GM21619 (cell line): ENCODE measurements around the gene LRRN4.
"Not testable (repeated sequence)": the region's sequence is repeated elsewhere in the genome, so short reads cannot be mapped to it uniquely, and the experiment has no call there.

ENCODE experiments used
- ATAC-seq: cut with Tn5 transposase; IDR thresholded peaks from one replicate; pipeline ENCODE4 v1.9.1; 2021; ENCODE audit not compliant: unreplicated experiment

Gene LRRN4

DNA sequence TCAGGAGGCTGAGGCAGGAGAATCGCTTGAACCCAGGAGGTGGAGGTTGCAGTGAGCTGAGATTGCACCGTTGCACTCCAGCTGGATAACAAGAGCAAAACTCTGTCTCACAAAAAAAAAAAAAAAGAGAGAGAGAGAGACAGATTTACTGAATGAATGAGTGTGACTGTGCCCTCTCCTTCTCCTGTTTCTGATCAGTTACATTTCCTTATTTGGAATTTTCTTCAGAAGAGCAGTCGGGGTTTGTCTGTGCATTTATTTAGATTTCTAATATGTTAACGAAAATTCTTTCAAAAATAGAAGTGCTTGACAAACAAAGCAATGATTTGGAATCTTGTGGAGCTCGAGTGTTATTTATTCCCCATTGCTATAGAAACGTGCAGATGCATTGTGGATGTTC lies 6.4 kb upstream of the LRRN4 start:
- ATAC-seq, result no peak

DNA sequence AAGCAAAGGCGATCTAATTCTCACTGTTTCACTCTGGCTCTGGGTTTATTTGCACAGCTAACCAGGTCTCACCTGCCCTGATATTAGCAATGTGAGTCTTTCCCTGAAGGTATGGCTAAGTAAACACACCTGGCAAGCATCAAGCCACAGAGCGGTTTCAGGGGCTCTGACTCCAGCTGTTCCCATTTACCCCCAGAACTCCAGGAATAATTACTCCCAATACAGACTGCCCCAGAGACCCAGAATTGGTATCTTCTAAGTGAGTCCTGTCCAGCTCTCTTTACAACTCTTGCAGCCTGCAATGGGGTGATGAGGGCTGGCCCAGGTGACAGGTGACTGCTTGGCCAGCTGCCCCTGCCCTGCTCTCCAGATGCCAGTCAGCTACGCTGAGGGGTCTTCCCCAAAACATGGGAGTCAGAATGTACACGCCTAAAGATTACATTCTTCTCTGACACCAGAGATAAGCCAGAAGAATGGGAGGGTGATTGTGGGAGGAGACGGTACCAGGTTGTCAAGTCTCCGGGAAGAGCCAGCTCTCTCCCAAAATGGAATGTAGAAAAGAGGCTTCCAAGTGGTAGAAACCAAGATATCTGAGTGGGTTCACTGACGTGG lies 4.9 kb upstream of the LRRN4 start:
- no peak for ATAC-seq

DNA sequence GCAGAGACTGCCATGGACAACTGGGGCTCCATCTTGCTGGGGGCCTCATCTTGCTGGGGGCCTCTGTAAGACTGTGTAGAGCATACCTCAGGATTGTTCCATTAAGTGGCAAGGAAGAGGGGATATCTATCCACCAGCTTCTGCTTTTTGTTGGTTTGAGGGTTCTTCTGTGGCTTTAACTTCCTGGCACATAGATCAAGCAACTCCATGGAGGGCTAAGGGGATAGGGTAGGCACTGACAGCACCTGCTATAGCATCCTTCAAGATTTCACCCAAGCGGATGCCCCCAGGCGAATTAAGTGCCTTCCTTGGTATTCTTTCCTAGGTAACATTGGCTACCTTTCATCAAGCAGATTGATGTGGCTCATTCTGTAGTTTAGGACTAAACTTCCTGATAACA lies 3.8 kb upstream of the LRRN4 start:
- no peak for ATAC-seq

DNA sequence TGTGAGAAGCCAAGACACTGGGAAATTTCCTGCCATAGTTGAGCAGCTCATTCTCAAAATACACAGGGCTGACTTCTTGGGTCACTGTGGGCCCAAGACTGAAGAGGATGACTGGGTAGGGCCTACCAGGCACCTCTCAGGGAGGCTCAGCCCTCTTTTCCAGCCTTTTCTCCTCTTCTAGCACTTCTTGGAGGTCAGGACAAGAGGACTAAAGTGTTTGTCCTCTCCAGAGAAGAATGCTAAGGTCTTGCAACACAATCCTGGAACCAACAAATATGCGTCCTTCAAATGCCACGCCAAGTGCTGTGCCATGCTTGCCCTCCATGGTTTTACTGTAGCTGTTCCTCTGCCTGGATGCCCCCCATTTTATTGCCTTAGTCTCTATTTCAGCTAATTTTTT lies 3.3 kb upstream of the LRRN4 start:
- no peak for ATAC-seq

DNA sequence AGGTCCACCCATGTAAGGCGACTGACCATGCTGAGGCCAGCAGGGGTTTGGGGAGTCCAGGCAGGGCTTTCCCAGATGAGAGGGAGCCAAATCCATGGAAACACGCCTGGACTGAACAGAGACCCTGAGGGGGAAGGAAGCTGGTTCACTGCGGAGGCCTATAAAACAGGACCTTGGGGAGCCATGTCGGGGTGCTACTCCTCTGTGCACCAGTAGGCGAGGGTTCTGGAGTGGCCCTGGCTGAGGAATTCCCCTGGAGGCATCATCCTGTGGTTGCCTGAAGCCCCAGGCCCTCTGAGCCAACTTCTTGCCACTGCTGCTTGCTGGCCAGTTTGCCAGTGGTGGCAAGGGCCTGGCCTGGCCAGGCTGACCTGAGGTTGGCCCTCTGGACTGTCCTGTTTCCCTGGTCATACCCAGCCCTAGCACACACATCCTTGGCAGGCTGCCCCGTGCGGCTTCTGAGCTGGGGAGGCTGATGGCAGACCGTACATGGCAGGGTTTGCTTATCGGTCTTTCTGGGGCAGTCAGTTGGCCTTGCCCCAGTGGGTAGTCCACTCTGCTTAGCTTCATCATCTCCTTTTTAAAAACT lies 2.2 kb upstream of the LRRN4 start:
- ATAC-seq, result no peak

DNA sequence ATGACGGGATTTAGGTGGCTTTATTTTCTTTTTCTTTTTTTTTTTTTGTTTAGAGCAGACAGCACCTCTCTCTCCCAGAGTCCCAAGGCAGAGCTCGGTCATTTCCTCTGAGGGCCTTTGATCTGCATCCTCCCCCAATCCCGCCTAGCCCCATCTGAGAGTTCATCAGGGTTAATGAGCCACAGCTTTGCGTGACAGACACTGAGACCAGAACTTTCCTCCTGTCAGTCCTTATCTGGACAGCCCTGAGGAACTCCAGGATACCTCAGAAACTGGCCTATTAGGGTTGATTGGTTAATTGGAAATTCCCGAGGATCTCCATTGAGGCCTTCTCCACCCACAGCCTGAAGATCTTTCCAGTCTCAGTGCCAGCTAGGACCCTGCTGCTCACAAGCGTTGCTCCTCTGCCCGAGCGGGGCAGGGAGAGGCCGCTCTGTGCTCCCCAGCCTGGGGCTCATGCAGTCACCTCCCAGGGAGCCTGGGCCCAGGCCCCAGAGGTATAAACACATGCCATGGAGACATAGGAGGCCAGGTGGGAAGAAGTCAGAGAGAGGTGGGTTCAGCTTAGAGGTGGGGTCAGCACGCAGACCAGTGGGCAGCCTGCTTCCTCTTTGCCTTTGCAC lies 1.4 kb upstream of the LRRN4 start:
- ATAC-seq, result no peak

DNA sequence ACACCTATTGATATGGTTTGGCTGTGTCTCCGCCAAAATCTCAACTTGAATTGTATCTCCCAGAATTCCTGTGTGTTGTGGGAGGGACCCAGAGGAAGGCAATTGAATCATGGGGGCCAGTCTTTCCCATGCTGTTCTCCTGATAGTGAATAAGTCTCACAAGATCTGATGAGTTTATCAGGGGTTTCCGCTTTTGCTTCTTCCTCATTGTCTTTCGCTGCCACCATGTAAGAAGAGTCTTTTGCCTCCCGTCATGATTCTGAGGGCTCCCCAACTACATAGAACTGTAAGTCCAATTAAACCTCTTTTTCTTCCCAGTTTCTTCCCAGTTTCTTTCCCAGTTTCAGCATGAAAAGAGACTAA lies 810 bp upstream of the LRRN4 start:
- ATAC-seq, result not testable (repeated sequence)

DNA sequence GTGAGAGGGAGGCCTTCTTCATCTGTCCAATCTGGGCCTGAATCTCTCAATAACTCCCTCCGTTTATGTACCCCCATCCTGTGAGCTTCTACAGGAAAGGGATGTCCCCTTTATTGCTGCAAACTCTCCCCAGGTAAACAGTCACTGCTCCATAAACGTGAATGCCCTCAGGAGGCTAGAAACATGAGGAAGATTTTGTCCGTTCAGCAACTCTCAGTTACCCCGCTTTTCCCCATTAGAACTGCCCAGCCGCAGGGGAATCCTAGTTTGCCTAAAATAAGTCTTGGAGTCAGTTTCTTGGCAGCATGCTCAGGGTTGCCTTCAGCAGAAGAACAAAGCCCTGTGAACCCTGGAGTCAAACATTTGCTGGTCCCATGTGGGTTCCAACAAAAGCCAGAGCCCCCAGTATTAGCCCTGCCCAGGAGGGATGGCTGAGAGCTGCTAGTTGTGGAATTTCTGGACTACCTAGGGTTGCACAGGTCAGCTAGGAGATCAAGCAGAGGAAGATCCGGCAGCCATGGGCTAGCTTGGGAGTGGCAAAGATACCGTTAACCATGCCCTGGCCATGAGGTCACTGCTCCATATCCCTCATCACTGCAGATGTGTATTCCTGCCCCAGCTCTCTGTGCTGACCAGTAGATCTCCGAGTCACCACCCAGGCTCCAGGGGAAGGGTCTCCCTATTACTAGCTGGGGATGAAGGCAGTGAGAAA lies 640 bp downstream of the LRRN4 start:
- no peak for ATAC-seq

DNA sequence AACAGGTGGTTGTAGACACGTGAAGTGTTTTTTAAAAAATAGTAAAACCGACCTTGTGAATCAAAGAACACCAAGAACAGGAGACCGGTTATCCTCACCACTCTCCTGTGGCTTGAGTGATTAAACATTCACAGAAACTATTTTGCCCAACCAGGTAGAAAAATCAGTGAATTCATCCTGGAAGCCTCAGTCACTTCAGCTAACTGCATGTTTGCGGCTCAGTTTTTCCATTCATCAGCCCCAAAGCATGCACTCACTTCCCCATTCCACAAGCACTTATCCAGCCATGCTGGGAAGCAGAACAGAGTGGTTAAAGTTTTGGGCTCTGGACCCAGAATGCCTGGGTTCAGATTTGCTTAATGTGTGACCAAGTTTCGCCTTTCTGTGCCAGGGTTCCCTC lies 2.4 kb downstream of the LRRN4 start:
- no peak for ATAC-seq

DNA sequence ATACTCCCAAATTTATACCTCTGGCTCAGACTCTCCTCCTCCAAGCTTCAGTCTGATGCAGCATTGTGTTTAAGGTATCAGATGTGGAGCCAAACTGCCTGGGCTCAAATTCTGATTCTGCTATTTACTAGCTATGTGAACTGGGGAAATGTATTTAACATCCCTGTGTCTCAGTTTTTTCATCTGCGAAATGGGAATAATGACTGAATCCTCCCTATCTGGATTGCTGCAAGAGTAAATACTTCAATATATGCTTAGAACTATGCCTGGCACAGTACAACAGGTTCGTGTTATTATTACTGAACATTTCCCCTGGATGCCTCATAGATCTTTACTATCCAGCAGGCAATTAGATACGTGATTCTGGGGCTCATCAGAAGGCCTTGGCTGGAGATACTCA lies 5.5 kb downstream of the LRRN4 start:
- no peak for ATAC-seq

DNA sequence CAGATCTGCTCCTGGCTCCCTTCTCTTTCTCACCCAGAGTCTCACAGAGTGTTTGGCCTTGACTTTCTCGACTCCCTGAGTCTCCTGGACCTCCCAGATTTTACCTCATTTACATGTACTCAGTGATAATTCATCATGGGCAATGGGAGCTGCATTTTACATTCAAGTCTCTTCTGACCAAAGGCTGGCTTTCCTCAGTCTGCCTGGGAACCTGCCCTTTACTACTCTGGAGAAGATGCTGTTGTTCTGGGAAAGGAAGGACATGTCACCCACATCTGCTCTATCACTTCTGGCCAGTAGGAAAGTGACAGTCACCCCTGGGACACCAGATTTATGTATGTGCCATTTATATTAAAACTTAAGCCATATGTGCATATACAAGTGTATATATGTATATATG lies 7.4 kb downstream of the LRRN4 start:
- ATAC-seq, result no peak

DNA sequence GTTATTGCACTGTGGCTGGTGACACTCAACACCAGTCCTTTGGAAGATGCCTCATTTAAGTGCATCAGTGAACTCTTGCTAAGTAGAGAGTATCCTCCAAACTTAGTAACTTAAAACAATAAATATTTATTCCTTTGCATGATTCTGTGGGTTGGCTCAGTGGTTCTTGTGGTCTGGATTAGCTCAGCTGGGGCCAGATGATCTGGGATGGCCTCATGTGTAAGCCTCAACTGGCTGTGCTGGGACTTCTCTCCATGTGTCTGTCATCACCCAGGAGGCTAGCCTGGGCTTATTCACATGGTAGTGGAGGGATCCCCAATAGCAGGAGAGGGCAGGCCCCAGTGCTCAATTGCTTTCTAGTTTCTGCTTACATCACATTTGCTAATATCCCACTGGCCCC lies 8.3 kb downstream of the LRRN4 start:
- no peak for ATAC-seq

DNA sequence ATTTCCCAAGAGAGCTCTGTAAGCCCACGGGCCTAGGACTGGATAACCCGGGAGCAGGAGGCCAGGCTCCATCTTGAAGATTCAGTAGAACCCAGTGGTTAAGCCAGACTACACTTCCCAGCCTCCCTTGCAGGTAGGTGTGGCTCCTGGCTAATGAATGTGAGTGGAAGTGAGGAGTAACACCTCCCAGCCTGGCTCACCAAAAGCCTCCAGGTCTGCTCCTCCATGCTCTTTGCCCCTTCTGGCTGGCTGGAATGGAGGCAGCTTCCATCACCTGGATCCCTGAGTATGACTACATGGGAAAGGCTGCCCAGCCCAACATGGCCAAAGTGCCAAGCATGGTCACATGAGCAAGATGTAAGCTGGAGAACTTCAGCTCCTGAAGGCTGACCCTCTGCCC lies 9.7 kb downstream of the LRRN4 start:
- no peak for ATAC-seq

DNA sequence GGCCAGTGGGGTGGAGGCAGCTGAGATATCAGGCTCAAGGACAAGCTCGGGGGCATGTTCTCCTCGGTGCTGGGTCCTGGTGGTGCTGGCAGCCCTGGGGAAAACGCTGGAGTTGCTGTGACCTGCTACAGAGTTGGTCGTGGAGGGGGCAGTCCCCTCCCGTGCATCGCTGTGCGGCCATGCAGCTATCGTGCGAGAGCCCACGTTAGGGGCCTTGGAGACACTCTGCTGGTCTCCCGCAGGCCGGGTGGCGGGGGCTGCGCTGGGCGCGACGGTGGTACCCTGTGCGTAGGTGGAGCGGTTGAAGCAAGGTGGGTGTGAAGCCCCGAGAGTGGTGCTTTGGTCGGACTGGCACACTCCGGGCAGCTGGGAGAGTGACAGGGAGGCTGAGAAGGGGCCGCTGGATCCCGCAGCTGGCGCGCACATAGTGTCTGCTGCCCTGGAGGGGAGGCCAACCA lies 12.0 kb downstream of the LRRN4 start:
- no peak for ATAC-seq

DNA sequence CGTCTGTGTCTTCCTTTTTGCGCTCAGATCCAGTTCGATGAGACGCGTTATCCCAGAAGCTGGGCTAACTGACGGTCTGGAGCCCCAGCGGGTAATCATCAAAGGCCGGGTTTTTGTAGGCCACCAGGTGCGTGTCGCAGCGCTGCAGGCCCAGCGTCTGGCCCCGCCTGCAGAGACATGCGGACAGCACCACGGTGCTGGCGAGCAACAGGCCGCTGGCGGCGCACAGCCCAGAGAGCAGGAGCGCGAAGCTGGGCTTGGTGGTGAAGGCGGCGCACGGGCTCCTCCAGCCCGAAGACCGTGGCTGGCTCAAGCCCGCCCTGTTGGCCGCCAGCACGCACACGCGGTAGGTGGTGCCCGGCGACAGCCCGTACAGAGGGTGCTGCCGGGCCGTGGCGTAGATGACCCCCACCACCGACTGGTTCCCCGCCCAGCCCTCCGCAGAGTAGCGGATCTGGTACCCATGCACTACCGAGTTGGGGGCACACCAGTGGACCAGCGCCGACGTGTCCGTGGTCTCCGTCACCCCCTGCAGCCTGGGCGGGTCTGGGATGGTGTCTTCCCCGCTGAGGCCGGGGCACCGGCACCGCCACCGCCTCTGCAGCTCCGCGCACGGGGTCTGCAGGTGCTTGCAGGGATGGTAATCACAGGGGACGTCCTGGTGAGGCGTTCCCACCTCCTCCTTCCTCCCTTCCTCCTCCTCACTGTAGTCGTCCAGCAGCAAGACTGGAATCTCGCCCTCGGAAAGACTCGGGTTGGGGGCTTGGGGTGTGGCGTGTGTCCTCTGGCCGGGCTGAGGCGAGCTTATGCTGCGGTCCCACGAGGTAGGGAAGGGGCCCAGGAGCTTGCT lies 12.7 kb downstream of the LRRN4 start:
- no peak for ATAC-seq

DNA sequence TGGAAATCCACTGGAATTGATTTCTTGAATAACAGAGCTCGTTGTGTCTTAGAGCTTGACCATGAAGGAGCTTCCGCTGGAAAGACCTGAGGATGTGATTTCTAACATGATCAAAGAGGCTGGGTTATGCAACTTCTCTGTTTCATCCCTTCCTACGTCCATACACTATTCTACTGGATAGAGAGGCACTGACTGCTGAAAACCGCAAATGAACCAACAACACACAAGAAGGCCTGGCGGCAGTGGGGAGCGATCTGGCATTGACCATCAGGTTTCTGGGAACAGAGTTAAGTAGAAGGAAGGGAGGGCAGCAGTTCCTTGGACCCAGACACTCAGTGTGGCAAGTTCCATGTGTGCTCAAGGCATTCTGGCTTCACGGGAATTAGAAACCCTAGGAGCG lies 13.3 kb downstream of the LRRN4 start:
- no peak for ATAC-seq

DNA sequence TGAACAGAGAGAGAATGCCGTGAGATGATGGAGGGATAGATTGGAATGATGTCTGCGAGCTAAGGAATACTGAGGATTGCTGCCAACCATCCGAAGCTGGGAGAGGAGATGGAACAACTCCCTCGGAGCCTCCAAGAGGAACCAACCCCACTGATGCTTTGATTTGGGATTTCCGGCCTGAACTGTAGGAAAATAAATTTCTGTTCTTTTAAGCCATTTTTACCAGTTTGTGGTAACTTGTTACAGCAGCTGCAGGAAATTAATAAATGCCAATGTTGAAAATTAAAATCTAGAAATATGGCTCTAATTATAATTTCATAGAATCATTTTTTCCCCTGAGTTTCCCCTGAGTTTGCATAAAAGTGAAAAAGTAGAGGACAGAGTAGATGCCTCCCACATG lies 14.1 kb downstream of the LRRN4 start:
- no peak for ATAC-seq

DNA sequence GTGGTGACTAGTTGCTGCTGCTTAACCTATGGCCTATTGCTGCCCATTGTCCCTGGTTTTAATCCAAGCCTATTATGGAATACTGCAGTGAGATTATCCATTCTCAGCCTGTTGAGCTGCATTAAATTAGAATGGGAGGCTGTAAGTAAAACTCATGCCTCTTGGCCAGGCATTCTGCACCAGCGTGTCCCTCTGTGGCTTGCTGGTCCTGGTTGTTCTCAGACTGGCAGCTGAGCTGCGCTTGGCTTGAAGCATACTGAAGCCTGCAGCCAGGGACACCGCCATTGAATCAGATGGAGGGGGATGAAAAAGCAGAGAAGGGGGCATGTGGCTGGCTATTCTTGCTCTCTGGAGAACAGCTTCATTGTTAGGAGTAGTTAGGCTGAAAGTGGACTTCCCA lies 15.6 kb downstream of the LRRN4 start:
- ATAC-seq, result no peak

DNA sequence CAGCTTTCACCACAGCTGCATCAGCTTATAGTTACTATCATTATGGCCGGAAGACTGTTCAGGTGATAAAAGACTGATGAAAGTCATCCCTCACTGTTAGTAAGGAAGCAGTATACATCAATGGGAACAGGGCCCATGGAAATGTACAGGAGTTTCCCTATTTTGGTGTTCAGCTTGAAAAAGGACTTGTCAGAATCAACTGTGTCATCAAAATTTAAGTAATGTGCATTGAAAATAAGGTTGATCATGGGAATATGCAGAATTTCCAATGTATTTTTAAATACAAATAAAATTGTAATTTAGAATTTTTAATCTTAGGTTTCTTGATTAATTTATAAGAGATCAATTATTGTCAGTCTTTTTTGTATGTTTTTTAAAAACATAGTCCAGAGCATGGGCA lies 16.8 kb downstream of the LRRN4 start:
- ATAC-seq, result no peak

DNA sequence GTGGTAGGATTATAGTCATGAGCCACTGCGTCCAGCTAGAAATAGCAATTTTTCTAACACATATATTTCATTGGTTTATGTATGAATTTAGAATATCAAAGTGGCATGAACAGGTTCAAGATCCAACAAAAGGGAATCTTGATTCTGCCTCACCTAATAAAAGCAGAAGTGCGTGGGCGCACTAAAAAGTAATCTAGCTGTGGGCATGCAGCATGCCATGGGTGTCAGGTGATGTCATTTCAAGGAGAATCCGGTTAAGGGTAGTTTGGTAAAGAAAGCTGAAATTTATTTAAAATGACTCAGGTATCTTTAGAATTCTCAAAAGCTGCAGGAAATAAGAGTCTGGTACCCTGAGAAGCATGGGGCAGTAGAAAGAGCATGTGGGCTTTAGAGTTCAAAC lies 17.6 kb downstream of the LRRN4 start:
- ATAC-seq, result no peak
